Measurements from ENCODE around the gene KCNMA1. TPM values are rescaled to one million over a fixed set of nuclear protein-coding genes. Genes with fewer than 3 reads are reported as not detected.

KCNMA1 gene
- total RNA-seq, 1 experiment from 2014 or later, result 0.49 TPM

DNA sequence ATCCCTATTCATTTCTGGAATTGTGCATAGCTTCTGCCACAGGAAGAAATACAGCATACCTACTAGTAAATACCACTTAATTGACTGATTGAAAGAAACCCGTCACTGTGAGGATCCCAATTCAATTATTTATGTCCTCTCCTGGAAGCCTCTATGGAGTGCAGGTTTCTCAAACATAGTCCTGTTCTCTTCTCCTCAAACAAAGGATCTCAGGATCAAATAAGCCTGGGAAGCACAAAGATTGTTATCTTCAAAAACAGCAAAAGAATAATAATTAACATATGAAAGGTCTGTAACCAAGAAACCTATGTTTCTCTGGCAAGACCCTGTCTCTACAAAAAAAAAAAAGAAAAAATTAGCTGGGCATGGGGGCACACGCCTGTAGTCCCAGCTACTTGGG is 127.3 kb downstream of the KCNMA1 start:
- H3K36me3 ChIP-seq (ENCODE audit: control insufficient read depth in 1 of 2, insufficient read depth in 2 of 2, low read length in 2 of 2), result no peaks in the 10 kb centered on the region
- ATAC-seq (no peak), DNase-seq (ENCODE audit: low read depth, low spot score) (no peak)
- H4K20me1 ChIP-seq (ENCODE audit: insufficient read depth), result no peaks in the 10 kb centered on the region
- H3K4me3 ChIP-seq (replicated peaks in 1 of 2; ENCODE audit: low read depth in 1 of 2, low read length in 2 of 2), result no peak overlapping the region
- no peaks in the 10 kb centered on the region for H3K9me2 ChIP-seq (ENCODE audit: insufficient read depth)
- no peaks in the 10 kb centered on the region for H3K27me3 ChIP-seq (ENCODE audit: insufficient read depth, low read length)
- intact Hi-C loops (cut with micrococcal nuclease), result no loop called here
- peaks cover 38 to 91% of the 10 kb centered on the region in 2 experiments for H3K4me1 ChIP-seq (ENCODE audit: control insufficient read depth in 1 of 2, insufficient read depth in 2 of 2, low read length in 2 of 2)
- POLR2A ChIA-PET, result no interaction called here
- BruUV-seq (replicated peaks), result no TSS peak
- no peak overlapping the region for H3K27ac ChIP-seq (ENCODE audit: low read depth, low read length)
- no peak overlapping the region for H2AFZ ChIP-seq (ENCODE audit: low read depth, low read length, poor library complexity, severe bottlenecking)
- no peaks in the 10 kb centered on the region for H3K79me2 ChIP-seq (ENCODE audit: insufficient read depth, low read length)
- RAD21 ChIA-PET (ENCODE audit: low non-redundant PET in 1 of 2, low total read pairs in 2 of 2, uncharacterized antibody in 2 of 2, unreplicated experiment in 2 of 2), result no interaction called here
- TF ChIP-seq, protein P1, sequence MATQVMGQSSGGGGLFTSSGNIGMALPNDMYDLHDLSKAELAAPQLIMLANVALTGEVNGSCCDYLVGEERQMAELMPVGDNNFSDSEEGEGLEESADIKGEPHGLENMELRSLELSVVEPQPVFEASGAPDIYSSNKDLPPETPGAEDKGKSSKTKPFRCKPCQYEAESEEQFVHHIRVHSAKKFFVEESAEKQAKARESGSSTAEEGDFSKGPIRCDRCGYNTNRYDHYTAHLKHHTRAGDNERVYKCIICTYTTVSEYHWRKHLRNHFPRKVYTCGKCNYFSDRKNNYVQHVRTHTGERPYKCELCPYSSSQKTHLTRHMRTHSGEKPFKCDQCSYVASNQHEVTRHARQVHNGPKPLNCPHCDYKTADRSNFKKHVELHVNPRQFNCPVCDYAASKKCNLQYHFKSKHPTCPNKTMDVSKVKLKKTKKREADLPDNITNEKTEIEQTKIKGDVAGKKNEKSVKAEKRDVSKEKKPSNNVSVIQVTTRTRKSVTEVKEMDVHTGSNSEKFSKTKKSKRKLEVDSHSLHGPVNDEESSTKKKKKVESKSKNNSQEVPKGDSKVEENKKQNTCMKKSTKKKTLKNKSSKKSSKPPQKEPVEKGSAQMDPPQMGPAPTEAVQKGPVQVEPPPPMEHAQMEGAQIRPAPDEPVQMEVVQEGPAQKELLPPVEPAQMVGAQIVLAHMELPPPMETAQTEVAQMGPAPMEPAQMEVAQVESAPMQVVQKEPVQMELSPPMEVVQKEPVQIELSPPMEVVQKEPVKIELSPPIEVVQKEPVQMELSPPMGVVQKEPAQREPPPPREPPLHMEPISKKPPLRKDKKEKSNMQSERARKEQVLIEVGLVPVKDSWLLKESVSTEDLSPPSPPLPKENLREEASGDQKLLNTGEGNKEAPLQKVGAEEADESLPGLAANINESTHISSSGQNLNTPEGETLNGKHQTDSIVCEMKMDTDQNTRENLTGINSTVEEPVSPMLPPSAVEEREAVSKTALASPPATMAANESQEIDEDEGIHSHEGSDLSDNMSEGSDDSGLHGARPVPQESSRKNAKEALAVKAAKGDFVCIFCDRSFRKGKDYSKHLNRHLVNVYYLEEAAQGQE (IDR thresholded peaks at IDR 0.05; ENCODE audit: low read depth), result no peak
- TF ChIP-seq POLR2AphosphoS5 (IDR thresholded peaks at IDR 0.05; ENCODE audit: low read depth, low read length), result no peak
- H3K9me3 ChIP-seq (ENCODE audit: control insufficient read depth in 1 of 2, insufficient read depth in 1 of 2, low read depth in 1 of 2, low read length in 2 of 2), result no peaks in the 10 kb centered on the region
- H3K9ac ChIP-seq (ENCODE audit: low read length), result no peak overlapping the region
- no peak overlapping the region for H3K4me2 ChIP-seq (ENCODE audit: low read length)
- CTCF ChIA-PET, result no interaction called here

DNA sequence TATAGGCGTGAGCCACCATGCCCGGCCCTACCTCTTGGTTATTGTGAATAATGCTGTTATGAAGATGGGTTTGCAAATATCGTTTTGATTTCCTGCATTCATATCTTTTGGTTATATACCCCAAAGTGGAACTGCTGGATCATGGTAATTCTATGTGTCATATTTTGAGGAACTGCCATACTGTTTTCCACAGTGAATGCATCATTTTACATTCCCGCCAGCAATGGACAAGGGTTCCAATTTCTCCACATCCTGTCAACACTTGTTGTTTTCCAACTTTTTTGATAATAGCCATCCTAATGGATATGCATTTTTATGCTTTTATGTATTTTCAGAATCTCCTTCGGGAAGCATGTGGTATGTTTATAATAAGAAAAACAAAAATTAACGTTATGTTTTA is 128.2 kb downstream of the KCNMA1 start:
- H3K79me2 ChIP-seq (ENCODE audit: insufficient read depth, low read length), result no peaks in the 10 kb centered on the region

More for the DNA sequence above, 128.2 kb downstream of the KCNMA1 start:
- intact Hi-C loops (cut with micrococcal nuclease), result loop anchor here (5.0 to 10.0 kb wide), 2 partner anchors 157 to 345 kb away; no protein-coding TSS in a partner anchor
- H4K20me1 ChIP-seq (ENCODE audit: insufficient read depth), result no peaks in the 10 kb centered on the region
- no peak overlapping the region for H3K9ac ChIP-seq (ENCODE audit: low read length)
- no peak for DNase-seq (ENCODE audit: low read depth, low spot score)
- H3K36me3 ChIP-seq (ENCODE audit: control insufficient read depth in 1 of 2, insufficient read depth in 2 of 2, low read length in 2 of 2), result no peaks in the 10 kb centered on the region
- ChIA-PET RAD21 (ENCODE audit: low non-redundant PET in 1 of 2, low total read pairs in 2 of 2, uncharacterized antibody in 2 of 2, unreplicated experiment in 2 of 2) (no interaction called here), POLR2A (no interaction called here), CTCF (no interaction called here)
- ATAC-seq, result no peak
- no peak overlapping the region for H3K27ac ChIP-seq (ENCODE audit: low read depth, low read length)
- H2AFZ ChIP-seq (ENCODE audit: low read depth, low read length, poor library complexity, severe bottlenecking), result no peak overlapping the region
- peaks cover 41 to 92% of the 10 kb centered on the region in 2 experiments for H3K4me1 ChIP-seq (ENCODE audit: control insufficient read depth in 1 of 2, insufficient read depth in 2 of 2, low read length in 2 of 2)
- H3K27me3 ChIP-seq (ENCODE audit: insufficient read depth, low read length), result no peaks in the 10 kb centered on the region
- no peak overlapping the region for H3K4me3 ChIP-seq (replicated peaks in 1 of 2; ENCODE audit: low read depth in 1 of 2, low read length in 2 of 2)
- no peaks in the 10 kb centered on the region for H3K9me2 ChIP-seq (ENCODE audit: insufficient read depth)
- BruUV-seq (replicated peaks), result no TSS peak
- TF ChIP-seq ZNF274 (IDR thresholded peaks at IDR 0.05; ENCODE audit: low read depth, low read length), result no peak
- no peak for TF ChIP-seq ELF1 (IDR thresholded peaks at IDR 0.05; ENCODE audit: borderline replicate concordance, low read depth)
- TF ChIP-seq YY1 (IDR thresholded peaks at IDR 0.05; ENCODE audit: extremely low read depth, insufficient replicate concordance, low read depth, low read length), result no peak
- TF ChIP-seq, protein P2, sequence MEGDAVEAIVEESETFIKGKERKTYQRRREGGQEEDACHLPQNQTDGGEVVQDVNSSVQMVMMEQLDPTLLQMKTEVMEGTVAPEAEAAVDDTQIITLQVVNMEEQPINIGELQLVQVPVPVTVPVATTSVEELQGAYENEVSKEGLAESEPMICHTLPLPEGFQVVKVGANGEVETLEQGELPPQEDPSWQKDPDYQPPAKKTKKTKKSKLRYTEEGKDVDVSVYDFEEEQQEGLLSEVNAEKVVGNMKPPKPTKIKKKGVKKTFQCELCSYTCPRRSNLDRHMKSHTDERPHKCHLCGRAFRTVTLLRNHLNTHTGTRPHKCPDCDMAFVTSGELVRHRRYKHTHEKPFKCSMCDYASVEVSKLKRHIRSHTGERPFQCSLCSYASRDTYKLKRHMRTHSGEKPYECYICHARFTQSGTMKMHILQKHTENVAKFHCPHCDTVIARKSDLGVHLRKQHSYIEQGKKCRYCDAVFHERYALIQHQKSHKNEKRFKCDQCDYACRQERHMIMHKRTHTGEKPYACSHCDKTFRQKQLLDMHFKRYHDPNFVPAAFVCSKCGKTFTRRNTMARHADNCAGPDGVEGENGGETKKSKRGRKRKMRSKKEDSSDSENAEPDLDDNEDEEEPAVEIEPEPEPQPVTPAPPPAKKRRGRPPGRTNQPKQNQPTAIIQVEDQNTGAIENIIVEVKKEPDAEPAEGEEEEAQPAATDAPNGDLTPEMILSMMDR (IDR thresholded peaks at IDR 0.05 in 2 of 3, conservative IDR thresholded peaks at IDR 0.05 in 1 of 3; ENCODE audit: borderline replicate concordance in 1 of 3, insufficient read depth in 1 of 3, low read depth in 2 of 3, low read length in 2 of 3), result no peak
- TF ChIP-seq TCF7L2 (IDR thresholded peaks at IDR 0.05; ENCODE audit: borderline replicate concordance, extremely low read depth, insufficient read depth, insufficient read length), result no peak
- TF ChIP-seq CEBPB (IDR thresholded peaks at IDR 0.05; ENCODE audit: low read depth), result no peak
- no peak for TF ChIP-seq EZH2phosphoT487 (IDR thresholded peaks at IDR 0.05; ENCODE audit: borderline replicate concordance)
- TF ChIP-seq FOSL1 (IDR thresholded peaks at IDR 0.05; ENCODE audit: low read depth), result no peak
- TF ChIP-seq, protein P3, sequence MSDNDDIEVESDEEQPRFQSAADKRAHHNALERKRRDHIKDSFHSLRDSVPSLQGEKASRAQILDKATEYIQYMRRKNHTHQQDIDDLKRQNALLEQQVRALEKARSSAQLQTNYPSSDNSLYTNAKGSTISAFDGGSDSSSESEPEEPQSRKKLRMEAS (IDR thresholded peaks at IDR 0.05), result no peak
- H3K4me2 ChIP-seq (ENCODE audit: low read length), result no peak overlapping the region
- no peaks in the 10 kb centered on the region for H3K9me3 ChIP-seq (ENCODE audit: control insufficient read depth in 1 of 2, insufficient read depth in 1 of 2, low read depth in 1 of 2, low read length in 2 of 2)

Data from HCT116 (cell line).